SK-MEL-5 (cell line): ENCODE data around the gene SLAIN2. TPM values are rescaled to one million over a fixed set of nuclear protein-coding genes. Genes with fewer than 3 reads are reported as not detected.

Source experiments
- DNase-seq: peaks from one replicate; pipeline ENCODE4 v3.0.0-alpha.2; 2016; ENCODE audit warnings: low read depth, low spot score
- in situ Hi-C: cut with HindIII; loops from 2 replicates; pipeline ENCODE4 v1.10.0; 2016; ENCODE audit warnings: low sequenced_read_pairs, high pct_unique_total_duplicates, low pct_unique_long_range_greater_than_20kb
- total RNA-seq: library from RNA; depleted of rRNA; stranded (reverse); fragments of >200 nt; shearing (Covaris generic); gene quantifications from 2 replicates; pipeline ENCODE4 v1.2.3, GENCODE V29; 2014

Gene SLAIN2
- total RNA-seq, 1 experiment from 2014 or later = 36.6 TPM

DNA sequence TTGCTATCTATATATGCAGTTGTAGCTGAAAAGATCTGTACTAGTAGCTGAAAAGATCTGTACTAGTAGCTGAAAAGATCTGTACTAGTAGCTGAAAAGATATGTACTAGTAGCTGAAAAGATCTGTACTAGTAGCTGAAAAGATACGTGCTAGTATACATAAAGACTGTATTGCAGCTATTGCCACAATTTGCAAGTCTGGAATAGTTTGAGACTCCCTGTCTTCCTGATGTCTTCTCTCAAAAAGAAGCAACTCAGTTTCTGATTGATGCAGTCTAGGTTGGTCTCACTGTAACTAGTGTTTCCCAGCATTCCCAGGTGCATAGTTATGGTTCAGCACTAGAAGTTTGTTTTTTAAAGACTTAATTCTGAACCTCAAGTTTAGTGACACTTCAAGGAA, 15.0 kb downstream of the SLAIN2 start:
- in situ Hi-C loops = no loop called here
- DNase-seq = no peak

- DNase-seq = peak; percentile 21
- in situ Hi-C loops = no loop called here
Observed at GRCh38 chr4:48360285-48361011, 19.1 kb downstream of the SLAIN2 start.

DNA sequence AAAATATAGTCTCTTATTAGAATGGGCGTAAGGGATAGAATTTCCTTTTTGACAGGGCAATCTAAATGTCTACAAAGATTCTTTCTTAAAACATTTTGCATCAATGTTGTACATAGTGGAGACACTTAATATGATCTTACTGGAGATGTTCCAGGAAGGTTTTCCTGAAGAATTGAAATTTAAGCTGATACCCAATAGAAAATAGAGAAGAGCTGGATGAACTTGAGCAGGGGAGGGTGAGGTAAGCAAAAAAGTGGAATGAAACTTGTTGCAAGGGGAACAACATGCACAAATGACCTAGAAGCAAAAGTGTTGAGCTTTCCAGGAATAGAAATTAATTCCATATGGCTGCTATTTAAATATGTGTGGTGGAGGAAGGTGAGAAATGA, 19.7 kb downstream of the SLAIN2 start:
- in situ Hi-C loops = no loop called here
- DNase-seq = no peak

- in situ Hi-C loops = no loop called here
- DNase-seq = no peak
Observed at GRCh38 chr4:48366611-48367010, 25.3 kb downstream of the SLAIN2 start.

- no peak for DNase-seq
- in situ Hi-C loops = no loop called here
Observed at GRCh38 chr4:48367016-48367415, 25.7 kb downstream of the SLAIN2 start.

GRCh38 chr4:48368389-48368788, 27.1 kb downstream of the SLAIN2 start:
- no peak for DNase-seq
- in situ Hi-C loops = no loop called here

DNA sequence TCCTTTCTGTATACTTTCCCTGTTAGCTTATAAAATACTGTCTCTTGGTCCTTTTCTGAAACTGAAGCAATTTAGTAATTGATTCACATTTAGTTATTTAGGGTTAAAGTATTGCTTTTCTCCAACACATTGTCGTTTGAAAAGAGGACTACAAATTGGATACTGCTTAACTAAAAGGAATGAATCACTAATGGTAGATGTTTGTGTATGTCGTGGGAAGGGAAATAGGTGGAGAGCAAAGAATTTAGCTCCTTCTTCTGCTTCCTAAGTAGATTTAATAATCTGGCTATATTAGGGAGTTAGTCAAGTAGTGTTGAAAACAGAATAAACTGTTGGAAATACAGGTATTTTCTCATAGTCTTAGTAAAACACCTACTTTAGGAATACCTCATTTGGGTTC, 27.9 kb downstream of the SLAIN2 start:
- DNase-seq = no peak
- in situ Hi-C loops = no loop called here

DNA sequence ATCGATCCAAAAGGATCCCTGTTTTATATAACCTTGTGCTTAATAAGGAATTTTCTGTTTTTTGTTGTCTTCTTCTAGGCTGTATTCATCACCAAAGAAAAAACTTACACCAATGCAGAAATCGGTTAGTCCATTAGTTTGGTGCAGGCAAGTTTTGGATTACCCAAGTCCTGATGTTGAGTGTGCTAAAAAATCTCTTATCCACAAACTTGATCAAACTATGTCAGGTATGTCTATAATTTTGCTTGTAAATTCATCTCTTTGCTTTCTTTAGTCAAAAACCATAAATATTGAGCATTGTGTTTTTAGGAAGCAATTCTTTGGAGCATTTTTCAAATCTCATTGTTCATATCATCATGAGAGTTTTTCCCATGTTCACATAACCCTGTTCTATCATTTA, 28.4 kb downstream of the SLAIN2 start:
- DNase-seq = no peak
- in situ Hi-C loops = no loop called here

- in situ Hi-C loops = no loop called here
- no peak for DNase-seq
Observed at GRCh38 chr4:48370260-48371134, 29.2 kb downstream of the SLAIN2 start.

GRCh38 chr4:48372272-48372671, 30.9 kb downstream of the SLAIN2 start:
- in situ Hi-C loops = no loop called here

DNA sequence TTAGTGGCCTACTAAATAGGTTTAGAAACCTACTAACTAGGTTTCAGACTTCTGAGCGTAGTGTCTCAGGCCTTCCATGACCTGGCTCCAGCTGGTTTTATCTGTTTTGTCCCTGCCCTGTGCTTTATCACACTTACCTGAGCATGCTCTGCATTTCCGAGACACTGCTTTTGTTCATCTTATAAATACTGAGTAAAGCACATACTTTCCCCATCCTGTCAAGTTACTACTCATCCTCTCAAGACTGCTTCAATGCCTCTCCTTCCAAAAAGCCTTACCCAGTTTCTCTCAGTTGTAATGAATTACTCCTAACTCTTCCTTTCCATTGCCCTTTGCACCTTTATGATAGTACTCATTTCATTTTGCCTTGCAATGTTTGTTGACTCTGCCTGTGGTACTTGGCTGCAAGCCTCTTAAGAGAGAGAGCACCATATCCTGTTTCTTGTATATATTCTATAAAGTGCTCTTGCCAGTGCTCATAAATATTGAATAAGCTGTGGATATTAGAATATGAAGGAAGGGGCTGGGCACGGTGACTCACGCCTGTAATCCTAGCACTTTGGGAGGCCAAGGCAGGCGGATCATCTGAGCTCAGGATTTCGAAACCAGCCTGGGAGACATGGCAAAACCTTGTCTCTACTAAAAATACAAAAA, 34.4 kb downstream of the SLAIN2 start:
- in situ Hi-C loops = no loop called here
- no peak for DNase-seq

More at GRCh38 chr4:48372272-48372671, 30.9 kb downstream of the SLAIN2 start:
- DNase-seq = no peak

DNA sequence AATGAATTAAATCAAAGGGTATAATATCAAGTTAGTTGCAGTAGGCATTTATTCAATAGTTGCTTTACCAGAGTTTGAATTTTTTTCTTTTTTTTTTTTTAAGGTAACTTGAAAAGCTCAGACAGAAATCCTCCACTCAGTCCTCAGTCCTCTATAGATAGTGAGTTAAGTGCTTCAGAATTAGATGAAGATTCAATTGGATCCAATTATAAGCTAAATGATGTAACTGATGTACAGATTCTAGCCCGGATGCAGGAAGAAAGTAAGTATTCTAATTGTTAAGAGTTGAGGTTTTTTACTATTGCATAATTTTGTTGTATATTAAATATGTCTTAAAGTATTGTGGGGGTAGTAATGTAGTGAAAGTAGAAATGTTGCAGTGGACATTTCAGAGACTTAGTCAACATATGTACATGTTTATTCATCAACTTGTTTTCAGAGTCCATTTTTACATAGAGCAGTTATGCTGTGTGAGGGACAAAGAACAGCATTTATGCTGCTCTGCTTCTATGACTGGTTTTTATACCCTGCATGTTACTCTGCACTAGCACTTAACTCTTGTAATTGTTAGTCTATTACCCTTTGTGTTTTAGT, 38.4 kb downstream of the SLAIN2 start:
- in situ Hi-C loops = no loop called here
- DNase-seq = no peak

- in situ Hi-C loops = no loop called here
- no peak for DNase-seq
Observed at GRCh38 chr4:48380583-48381167, 39.3 kb downstream of the SLAIN2 start.

GRCh38 chr4:48388525-48389154, 47.3 kb downstream of the SLAIN2 start:
- DNase-seq = no peak
- in situ Hi-C loops = no loop called here

- no peak for DNase-seq
- in situ Hi-C loops = no loop called here
Observed at GRCh38 chr4:48396043-48396442, 54.7 kb downstream of the SLAIN2 start.

DNA sequence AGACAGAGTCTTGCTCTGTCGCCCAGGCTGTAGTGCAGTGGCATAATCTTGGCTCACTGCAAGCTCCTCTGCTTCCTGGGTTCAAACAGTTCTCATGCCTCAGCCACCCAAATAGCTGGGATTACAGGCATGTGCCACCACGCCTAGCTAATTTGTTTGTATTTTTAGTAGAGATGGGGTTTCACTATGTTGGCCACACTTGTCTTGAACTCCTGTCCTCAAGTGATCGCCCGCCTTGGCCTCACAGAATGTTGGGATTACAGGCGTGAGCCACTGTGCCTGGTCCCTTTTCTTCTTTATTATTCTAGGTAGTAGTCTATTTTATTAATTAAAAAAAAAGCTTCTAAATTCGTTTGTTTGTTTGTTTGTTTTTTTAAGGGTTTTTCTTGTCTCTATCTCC, 59.1 kb downstream of the SLAIN2 start:
- in situ Hi-C loops = no loop called here
- DNase-seq = no peak

DNA sequence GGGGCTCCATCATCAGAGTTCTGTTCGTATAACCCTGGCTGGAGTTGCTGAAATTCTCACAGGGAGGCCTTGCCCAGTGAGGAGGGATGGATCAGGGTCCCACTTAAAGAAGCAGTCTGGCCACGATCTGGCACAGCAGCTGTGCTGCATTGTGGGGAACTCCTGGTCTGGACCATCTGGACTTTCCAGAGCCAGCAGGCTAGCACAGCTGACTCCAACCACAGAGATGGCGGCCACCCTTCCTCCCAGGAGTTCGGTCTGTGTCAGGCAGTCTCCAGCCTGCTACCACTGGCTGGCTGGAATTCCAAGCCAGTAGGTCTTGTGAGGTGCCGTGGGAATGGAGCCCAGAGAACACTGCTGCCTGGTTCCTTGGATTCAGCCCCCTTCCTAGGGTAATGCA, 62.0 kb downstream of the SLAIN2 start:
- DNase-seq = no peak
- in situ Hi-C loops = no loop called here
